Lung (tissue), 12 donors: Measurements from ENCODE around the gene WBP2NL. TPM values are rescaled to one million over a fixed set of nuclear protein-coding genes. Genes with fewer than 3 reads are reported as not detected.
"Not testable (repeated sequence)": the region's sequence is repeated elsewhere in the genome, so short reads cannot be mapped to it uniquely, and the experiment has no call there.

Experiments used
- ATAC-seq: fragments of 200-7000 bp; cut with Tn5 transposase; one replicate; pipeline ENCODE4 v1.9.1; 2020; ENCODE audit warnings: moderate number of reproducible peaks; ENCODE audit not compliant: insufficient read depth, low FRiP score
- DNase-seq, 3 donors: peaks; one replicate each; pipeline ENCODE4 v3.0.0-alpha.2; 2013 to 2017
- H3K27ac ChIP-seq, 2 donors: one replicate each; pipeline ENCODE4 v1.5.1; 2013; ENCODE audit warnings: mild to moderate bottlenecking in 2 of 2, moderate library complexity in 2 of 2, control low read depth in 1 of 2, inconsistent platforms in 1 of 2, low read depth in 1 of 2, low read length in 1 of 2
- H3K27me3 ChIP-seq, 3 donors: one replicate each; pipeline ENCODE4 v1.5.1; 2013; ENCODE audit warnings: low read length in 2 of 3; ENCODE audit not compliant: control insufficient read depth in 3 of 3, insufficient read depth in 3 of 3
- H3K36me3 ChIP-seq, 4 donors: one replicate each; pipeline ENCODE4 v1.5.1; 2013; ENCODE audit warnings: low read length in 4 of 4, mild to moderate bottlenecking in 1 of 4, moderate library complexity in 1 of 4; ENCODE audit not compliant: control insufficient read depth in 4 of 4, insufficient read depth in 4 of 4
- H3K4me1 ChIP-seq, 5 donors: one replicate each; pipeline ENCODE4 v1.5.1; 2013; ENCODE audit warnings: low read length in 5 of 5, mild to moderate bottlenecking in 2 of 5, moderate library complexity in 1 of 5; ENCODE audit not compliant: control insufficient read depth in 5 of 5, insufficient read depth in 5 of 5
- H3K4me3 ChIP-seq: one replicate; pipeline ENCODE4 v1.5.1; 2013; ENCODE audit warnings: mild to moderate bottlenecking, control low read depth, moderate library complexity
- H3K9ac ChIP-seq, 2 donors: one replicate each; pipeline ENCODE4 v1.5.1; 2013; ENCODE audit warnings: low read length in 2 of 2, control low read depth in 1 of 2; ENCODE audit not compliant: insufficient read depth in 1 of 2
- H3K9me3 ChIP-seq, 4 donors: one replicate each; pipeline ENCODE4 v1.5.1; 2013; ENCODE audit warnings: low read length in 3 of 4, mild to moderate bottlenecking in 1 of 4, moderate library complexity in 1 of 4; ENCODE audit not compliant: control insufficient read depth in 4 of 4, insufficient read depth in 3 of 4
- CTCF ChIP-seq: IDR thresholded peaks from 2 replicates; pipeline ENCODE4 v1.5.1; 2012; ENCODE audit warnings: mild to moderate bottlenecking; ENCODE audit errors: control extremely low read depth, extremely low read depth
- WGBS, 2 donors: extraction: QIAGEN DNeasy Blood & Tissue Kit; methylation state at CpG; one replicate each; pipeline ENCODE4 v1.1.7; 2013; 5-methylcytosine and 5-hydroxymethylcytosine counted together
- polyA plus RNA-seq, 2 donors: library from polyadenylated mRNA; stranded (reverse); fragments of 200-250 nt; gene quantifications; one replicate each; pipeline ENCODE4 v1.2.1, GENCODE V29; 2013
- total RNA-seq, 2 donors: library from RNA; depleted of rRNA in 1 of 2; stranded (reverse); fragments of >200 nt in 1 of 2; gene quantifications; one replicate each; pipeline ENCODE4 v1.2.1, GENCODE V29; 2014 to 2021
- donor health status: control.
- donor health status: control.
- donor health status: Bipolar disorder and iron deficiency.
- donor health status: healthy.
- donor health status: DM: yes; HTN: yes; CAD: no.

The WBP2NL gene
- total and polyA plus RNA-seq, 4 donors: 0.42 to 4.9 (median 1.3) TPM

GRCh38 chr22:42068291-42068690 is 69.7 kb downstream of the WBP2NL start:
- no peaks in the 10 kb centered on the region for H3K9me3 ChIP-seq
- peaks cover 4 to 27% (median 7%) of the 10 kb centered on the region in 4 donors for H3K36me3 ChIP-seq
- TF ChIP-seq CTCF: no peak
- H3K9ac ChIP-seq: no peak overlapping the region
- H3K4me3 ChIP-seq: no peak overlapping the region
- DNase-seq (no peak), ATAC-seq (no peak)
- no peak overlapping the region for H3K27ac ChIP-seq
- WGBS, 2 donors: 95 to 99% methylated on average over 4 of the region's 4 CpGs
- H3K27me3 ChIP-seq: no peaks in the 10 kb centered on the region
- peaks cover 0 to 20% (median 4%) of the 10 kb centered on the region in 5 donors for H3K4me1 ChIP-seq

GRCh38 chr22:42069801-42070516 is 71.4 kb downstream of the WBP2NL start:
- H3K9ac ChIP-seq: peak overlapping the region; percentile 65 to 87
- ATAC-seq: peak; percentile 3
- peak overlapping the region; percentile 79 to 99 for H3K27ac ChIP-seq
- peaks cover 0 to 34% (median 7%) of the 10 kb centered on the region in 5 donors for H3K4me1 ChIP-seq
- no peaks in the 10 kb centered on the region for H3K9me3 ChIP-seq
- H3K27me3 ChIP-seq: no peaks in the 10 kb centered on the region
- TF ChIP-seq CTCF: no peak
- peak in 1 of 3 donors; percentile 28 for DNase-seq
- peaks cover 4 to 27% (median 7%) of the 10 kb centered on the region in 4 donors for H3K36me3 ChIP-seq
- H3K4me3 ChIP-seq: peak overlapping the region; percentile 59
- whole genome bisulfite sequencing, 2 donors: 6 to 7% methylated on average over 19 of the region's 19 CpGs

GRCh38 chr22:42070517-42071422 is 72.2 kb downstream of the WBP2NL start, which contains the start of gene NAGA:
Gene NAGA (minus strand): TSS chr22:42070812. CDS start chr22:42070297, 515 bp downstream.
- DNase-seq: peak; percentile 95 to 98 (median 97)
- Histone ChIP-seq H3K4me3 (peak within 1 kb of the TSS; percentile 59), H3K4me1 (peaks cover 0 to 41% (median 14%) of the 10 kb centered on the region in 5 donors), H3K27me3 (no peaks in the 10 kb centered on the region), H3K27ac (peak within 1 kb of the TSS; percentile 79 to 99), H3K9ac (peak within 1 kb of the TSS; percentile 65 to 89), H3K36me3 (peaks cover 3 to 22% (median 6%) of the 10 kb centered on the region in 4 donors), H3K9me3 (no peaks in the 10 kb centered on the region)
- peak; percentile 94 for ATAC-seq
- TF ChIP-seq CTCF: no peak
- 0 to 1% methylated on average over 56 of the region's 56 CpGs for WGBS, 2 donors

- Histone ChIP-seq H3K9ac (peak overlapping the region in 1 of 2 donors; percentile 89), H3K36me3 (peaks cover 2 to 16% (median 6%) of the 10 kb centered on the region in 4 donors), H3K4me1 (peaks cover 0 to 41% (median 14%) of the 10 kb centered on the region in 5 donors), H3K27ac (peak overlapping the region in 1 of 2 donors; percentile 79)
- DNase-seq, H3K9me3 ChIP-seq, ATAC-seq, H3K4me3 ChIP-seq, H3K27me3 ChIP-seq: not testable (repeated sequence)
- WGBS, 2 donors: 74 to 80% methylated on average over 7 of the region's 7 CpGs
Observed at GRCh38 chr22:42071508-42071907, 72.9 kb downstream of the WBP2NL start.
